AG04450 (cell line): ENCODE data around the gene SMIM8. TPM values are rescaled to one million over a fixed set of nuclear protein-coding genes. Genes with fewer than 3 reads are reported as not detected.
"Not testable (repeated sequence)": the region's sequence is repeated elsewhere in the genome, so short reads cannot be mapped to it uniquely, and the experiment has no call there.

ENCODE experiments used
- CTCF ChIA-PET: fragments of 300-600, 350-600 bp; formaldehyde crosslinking; extraction: SDS; loops from one replicate; lab custom pipeline; 2022; ENCODE audit warnings: antibody characterized with exemption, inconsistent platforms; lab: Charles Lee
- POLR2A ChIA-PET: fragments of 350-600 bp; formaldehyde crosslinking; extraction: SDS; loops from one replicate; lab custom pipeline; 2021; ENCODE audit warnings: antibody characterized with exemption, inconsistent platforms; lab: Yijun Ruan, JAX
- DNase-seq: peaks from one replicate; pipeline ENCODE4 v3.0.0-alpha.2; 2011; ENCODE audit warnings: low read depth, low spot score
- H3K27ac ChIP-seq: one replicate; pipeline ENCODE4 v1.5.1; 2012; ENCODE audit warnings: low read depth, low read length, control low read depth
- H3K27me3 ChIP-seq: one replicate; pipeline ENCODE4 v1.6.0; 2012; ENCODE audit warnings: low read length; ENCODE audit not compliant: control insufficient read depth, insufficient read depth
- H3K4me3 ChIP-seq: 2 replicates; pipeline ENCODE4 v1.5.1; 2011; ENCODE audit warnings: mild to moderate bottlenecking, low read depth, low read length, control low read depth
- H3K9me3 ChIP-seq: 2 replicates; pipeline ENCODE4 v1.5.1; 2012; ENCODE audit warnings: low read length; ENCODE audit not compliant: control insufficient read depth, insufficient read depth
- CTCF ChIP-seq: IDR thresholded peaks from 2 replicates; pipeline ENCODE4 v1.5.1; 2011; ENCODE audit warnings: low read depth, low read length, control low read depth, inconsistent platforms
- polyA plus RNA-seq: library from polyadenylated mRNA; depleted of rRNA; stranded (reverse); fragments of >200 nt; gene quantifications from 2 replicates; pipeline ENCODE4 v1.2.3, GENCODE V29; 2011

SMIM8 gene
- polyA plus RNA-seq, 1 experiment, result 9.1 TPM

GRCh38 chr6:87308970-87309369, 13.4 kb upstream of the SMIM8 start:
- H3K9me3 ChIP-seq, result no peaks in the 10 kb centered on the region
- no peak for DNase-seq
- H3K27ac ChIP-seq, result no peak overlapping the region
- no peak overlapping the region for H3K4me3 ChIP-seq
- ChIA-PET POLR2A (no interaction called here), CTCF (interaction anchor here (6.6 kb wide), 1 partner anchor 13 kb away, joined by 33 read pairs; the partner anchor contains the start of gene SMIM8)
- no peak for TF ChIP-seq CTCF
- peaks cover 3% of the 10 kb centered on the region for H3K27me3 ChIP-seq

- TF ChIP-seq CTCF, result no peak
- POLR2A ChIA-PET, result no interaction called here
- CTCF ChIA-PET, result interaction anchor here (6.6 kb wide), 1 partner anchor 9 kb away, joined by 33 read pairs; the partner anchor contains the start of gene SMIM8
- Histone ChIP-seq H3K9me3 (no peaks in the 10 kb centered on the region), H3K27me3 (peaks cover 3% of the 10 kb centered on the region), H3K4me3 (no peak overlapping the region), H3K27ac (no peak overlapping the region)
- DNase-seq, result no peak
Observed at GRCh38 chr6:87312860-87313259, 9.5 kb upstream of the SMIM8 start.

GRCh38 chr6:87315071-87315470, 7.3 kb upstream of the SMIM8 start:
- peaks cover 3% of the 10 kb centered on the region for H3K27me3 ChIP-seq
- H3K27ac ChIP-seq, result no peak overlapping the region
- no peaks in the 10 kb centered on the region for H3K9me3 ChIP-seq
- ChIA-PET CTCF (no interaction called here), POLR2A (interaction anchor here (0.5 kb wide), 1 partner anchor 1741 kb away, joined by 4 read pairs; no protein-coding TSS in a partner anchor)
- H3K4me3 ChIP-seq, result no peak overlapping the region
- no peak for DNase-seq
- TF ChIP-seq CTCF, result no peak

GRCh38 chr6:87319271-87319987, 3.0 kb upstream of the SMIM8 start:
- Histone ChIP-seq H3K9me3 (no peaks in the 10 kb centered on the region), H3K27me3 (no peaks in the 10 kb centered on the region), H3K27ac (no peak overlapping the region), H3K4me3 (no peak overlapping the region)
- no peak for TF ChIP-seq CTCF
- CTCF ChIA-PET, result no interaction called here
- no peak for DNase-seq
- POLR2A ChIA-PET, result no interaction called here

GRCh38 chr6:87323880-87324279, 1.5 kb downstream of the SMIM8 start:
- H3K27me3 ChIP-seq, CTCF ChIA-PET, POLR2A ChIA-PET, H3K27ac ChIP-seq, H3K9me3 ChIP-seq, DNase-seq, H3K4me3 ChIP-seq: not testable (repeated sequence)
